Glutamatergic neuron (in vitro differentiated cells): ENCODE results near the gene RBFOX2. TPM values are rescaled to one million over a fixed set of nuclear protein-coding genes. Genes with fewer than 3 reads are reported as not detected.

Experiments
- DNase-seq: peaks from one replicate; pipeline ENCODE4 v3.0.0; 2022
- H3K27ac Mint-ChIP-seq: one replicate; pipeline ENCODE4 v1.8.0; 2020; ENCODE audit warnings: mild to moderate bottlenecking, mixed read lengths, inconsistent platforms; ENCODE audit not compliant: unreplicated experiment
- H3K27me3 Mint-ChIP-seq: one replicate; pipeline ENCODE4 v1.8.0; 2020; ENCODE audit warnings: mild to moderate bottlenecking, moderate library complexity, mixed read lengths, inconsistent platforms; ENCODE audit not compliant: unreplicated experiment
- H3K36me3 Mint-ChIP-seq: one replicate; pipeline ENCODE4 v1.8.0; 2020; ENCODE audit warnings: mild to moderate bottlenecking, mixed read lengths, inconsistent platforms; ENCODE audit not compliant: unreplicated experiment
- H3K4me1 Mint-ChIP-seq: one replicate; pipeline ENCODE4 v1.8.0; 2020; ENCODE audit warnings: mild to moderate bottlenecking, low read depth, mixed read lengths, inconsistent platforms; ENCODE audit not compliant: unreplicated experiment
- H3K4me3 Mint-ChIP-seq: one replicate; pipeline ENCODE4 v1.8.0; 2020; ENCODE audit warnings: mild to moderate bottlenecking, mixed read lengths, inconsistent platforms; ENCODE audit not compliant: unreplicated experiment
- H3K9me3 Mint-ChIP-seq: one replicate; pipeline ENCODE4 v1.8.0; 2020; ENCODE audit warnings: mild to moderate bottlenecking, moderate library complexity, mixed read lengths, inconsistent platforms; ENCODE audit not compliant: unreplicated experiment
- total RNA-seq: library from RNA; stranded (reverse); fragmentation: NEBNext Ultra II Directional; extraction: Animal tissue kit (Norgen Biotek cat#: 25700); gene quantifications from one replicate; pipeline ENCODE4 v1.2.1, GENCODE V29; 2021; ENCODE audit not compliant: unreplicated experiment
- TF ChIP-seq, protein P1 (sequence below): fragments of 200-600 bp; sonication (generic); IDR thresholded peaks from one replicate; pipeline ENCODE4 v1.5.0; 2021; ENCODE audit not compliant: partially characterized antibody, unreplicated experiment

RBFOX2 gene
- total RNA-seq, 1 donor from 2014 or later = 380 TPM

DNA sequence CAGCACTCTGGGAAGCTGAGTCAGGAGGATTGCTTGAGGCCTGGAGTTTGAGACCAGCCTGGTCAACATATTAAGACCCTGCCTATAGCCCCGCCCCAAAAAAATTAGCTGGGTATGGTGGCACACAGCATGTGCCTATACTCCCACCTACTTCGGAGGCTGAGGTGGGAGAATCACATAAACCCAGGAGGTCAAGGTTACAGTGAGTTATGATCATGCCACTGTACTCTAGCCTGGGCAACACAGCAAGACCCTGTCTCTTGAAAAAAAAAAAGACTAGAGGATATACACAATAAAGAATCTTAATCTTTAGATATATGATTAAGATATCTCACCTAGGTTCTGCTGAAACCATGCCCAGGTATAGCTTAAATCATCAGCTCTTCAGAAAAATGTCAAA is 174.3 kb downstream of the RBFOX2 start:
- Mint-ChIP-seq H3K9me3 (peaks cover 3% of the 10 kb centered on the region), H3K27me3 (no peaks in the 10 kb centered on the region), H3K36me3 (no peaks in the 10 kb centered on the region), H3K4me3 (no peak overlapping the region), H3K27ac (no peak overlapping the region), H3K4me1 (peaks cover 12% of the 10 kb centered on the region)
- TF ChIP-seq, protein P1, sequence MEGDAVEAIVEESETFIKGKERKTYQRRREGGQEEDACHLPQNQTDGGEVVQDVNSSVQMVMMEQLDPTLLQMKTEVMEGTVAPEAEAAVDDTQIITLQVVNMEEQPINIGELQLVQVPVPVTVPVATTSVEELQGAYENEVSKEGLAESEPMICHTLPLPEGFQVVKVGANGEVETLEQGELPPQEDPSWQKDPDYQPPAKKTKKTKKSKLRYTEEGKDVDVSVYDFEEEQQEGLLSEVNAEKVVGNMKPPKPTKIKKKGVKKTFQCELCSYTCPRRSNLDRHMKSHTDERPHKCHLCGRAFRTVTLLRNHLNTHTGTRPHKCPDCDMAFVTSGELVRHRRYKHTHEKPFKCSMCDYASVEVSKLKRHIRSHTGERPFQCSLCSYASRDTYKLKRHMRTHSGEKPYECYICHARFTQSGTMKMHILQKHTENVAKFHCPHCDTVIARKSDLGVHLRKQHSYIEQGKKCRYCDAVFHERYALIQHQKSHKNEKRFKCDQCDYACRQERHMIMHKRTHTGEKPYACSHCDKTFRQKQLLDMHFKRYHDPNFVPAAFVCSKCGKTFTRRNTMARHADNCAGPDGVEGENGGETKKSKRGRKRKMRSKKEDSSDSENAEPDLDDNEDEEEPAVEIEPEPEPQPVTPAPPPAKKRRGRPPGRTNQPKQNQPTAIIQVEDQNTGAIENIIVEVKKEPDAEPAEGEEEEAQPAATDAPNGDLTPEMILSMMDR = no peak
- DNase-seq = no peak

DNA sequence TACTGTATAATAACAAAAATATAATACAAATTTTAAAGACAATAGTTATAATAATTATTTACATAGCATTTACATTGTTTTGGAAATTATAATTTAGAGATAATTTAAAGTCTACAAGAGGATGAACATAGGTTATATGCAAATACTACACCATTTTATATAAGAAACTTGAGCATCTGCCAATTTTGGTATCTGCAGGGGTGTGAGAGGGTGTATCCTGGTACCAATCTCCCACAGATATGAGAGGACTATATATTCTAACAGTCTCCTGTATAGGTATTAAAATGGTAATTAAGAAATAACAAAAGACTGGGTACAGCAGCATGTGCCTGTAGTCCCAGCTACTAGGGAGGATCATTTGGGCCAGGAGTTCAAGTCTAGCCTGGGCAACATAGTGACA is 176.5 kb downstream of the RBFOX2 start:
- no peak overlapping the region for H3K27ac Mint-ChIP-seq
- TF ChIP-seq, protein P1 = no peak
- H3K4me3 Mint-ChIP-seq = no peak overlapping the region
- H3K36me3 Mint-ChIP-seq = no peaks in the 10 kb centered on the region
- H3K4me1 Mint-ChIP-seq = peaks cover 14% of the 10 kb centered on the region
- H3K9me3 Mint-ChIP-seq = peaks cover 3% of the 10 kb centered on the region
- H3K27me3 Mint-ChIP-seq = no peaks in the 10 kb centered on the region
- no peak for DNase-seq

DNA sequence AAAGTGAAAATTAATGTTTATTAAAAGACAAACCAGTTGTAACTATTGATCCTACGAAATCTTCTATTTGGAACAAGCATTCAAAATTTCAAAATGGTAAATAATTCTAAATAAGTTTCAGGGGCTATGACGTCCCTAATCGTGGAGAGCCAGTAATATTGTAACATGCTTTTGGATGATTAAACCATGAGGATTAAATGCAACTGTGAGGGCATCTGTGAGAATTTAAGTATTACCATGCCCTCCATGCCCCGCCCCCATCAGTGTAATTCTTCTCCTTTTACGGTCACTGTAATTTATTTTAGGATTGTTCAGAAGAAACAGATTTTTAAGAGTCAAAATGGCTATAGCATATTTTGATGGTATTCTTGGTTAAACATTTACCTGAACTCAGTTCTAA is 177.8 kb downstream of the RBFOX2 start:
- Mint-ChIP-seq H3K36me3 (no peaks in the 10 kb centered on the region), H3K27ac (no peak overlapping the region), H3K4me1 (peaks cover 14% of the 10 kb centered on the region), H3K4me3 (no peak overlapping the region), H3K27me3 (no peaks in the 10 kb centered on the region), H3K9me3 (peaks cover 3% of the 10 kb centered on the region)
- TF ChIP-seq, protein P1 = no peak
- DNase-seq = no peak

DNA sequence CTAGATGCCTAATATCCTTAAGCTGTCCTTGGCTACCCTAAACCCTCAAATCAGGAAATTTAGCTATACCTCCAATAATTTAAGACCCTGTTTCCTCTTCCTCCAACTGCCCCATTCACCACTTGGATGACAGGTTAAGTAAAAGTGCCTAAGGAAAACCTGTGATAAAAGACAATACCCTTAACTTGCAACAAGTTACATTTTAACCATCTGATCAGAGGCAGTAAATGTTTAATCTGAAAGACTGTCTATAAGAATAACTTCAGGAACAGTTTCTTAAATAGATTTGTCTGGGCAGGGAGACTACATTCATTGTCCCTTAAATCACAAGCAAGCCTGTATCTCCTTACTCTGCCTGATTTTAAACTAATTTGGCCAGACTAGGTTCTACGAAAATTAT is 181.8 kb downstream of the RBFOX2 start:
- Mint-ChIP-seq H3K27me3 (no peaks in the 10 kb centered on the region), H3K36me3 (no peaks in the 10 kb centered on the region), H3K27ac (no peak overlapping the region), H3K9me3 (peaks cover 3% of the 10 kb centered on the region), H3K4me1 (peaks cover 19% of the 10 kb centered on the region), H3K4me3 (no peak overlapping the region)
- TF ChIP-seq, protein P1 = no peak
- DNase-seq = no peak

DNA sequence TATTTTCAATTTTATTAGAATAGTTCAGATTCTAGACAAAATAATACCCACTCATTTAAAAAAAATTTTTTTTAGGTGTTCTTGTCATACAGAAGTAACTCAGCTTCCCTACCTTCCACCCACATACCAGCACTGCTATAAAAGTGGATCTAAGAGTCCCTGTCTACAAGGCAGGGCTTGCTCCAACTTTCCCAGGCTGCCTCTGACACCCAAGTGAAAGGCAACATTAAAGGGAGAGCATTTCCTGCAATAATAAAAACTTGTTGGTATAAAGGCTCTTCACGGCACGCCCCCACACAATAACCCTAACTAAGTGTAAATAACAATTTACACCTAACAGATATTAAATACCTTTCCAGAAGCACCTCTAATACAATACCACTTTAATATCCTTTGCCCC is 183.7 kb downstream of the RBFOX2 start:
- no peak overlapping the region for H3K4me3 Mint-ChIP-seq
- peaks cover 5% of the 10 kb centered on the region for H3K27me3 Mint-ChIP-seq
- no peaks in the 10 kb centered on the region for H3K36me3 Mint-ChIP-seq
- TF ChIP-seq, protein P1 = no peak
- peaks cover 11% of the 10 kb centered on the region for H3K4me1 Mint-ChIP-seq
- H3K9me3 Mint-ChIP-seq = peaks cover 1% of the 10 kb centered on the region
- H3K27ac Mint-ChIP-seq = no peak overlapping the region
- DNase-seq = no peak
